D721Med (cell line): Measurements from ENCODE around the gene KCNQ2.

ENCODE experiments used
- DNase-seq: peaks from one replicate; pipeline ENCODE4 v3.0.0; 2011; ENCODE audit warnings: low spot score; ENCODE audit not compliant: insufficient read length
- FAIRE-seq: peaks from 2 replicates; lab custom pipeline; 2011; peaks lifted over from hg19 to GRCh38; lab: Jason Lieb, UNC
- TF ChIP-seq, protein P1 (sequence below): IDR thresholded peaks from 2 replicates; pipeline ENCODE4 v1.5.1; 2012; ENCODE audit warnings: mild to moderate bottlenecking, control low read depth; ENCODE audit not compliant: insufficient read depth; ENCODE audit errors: missing control alignments

KCNQ2 gene

DNA sequence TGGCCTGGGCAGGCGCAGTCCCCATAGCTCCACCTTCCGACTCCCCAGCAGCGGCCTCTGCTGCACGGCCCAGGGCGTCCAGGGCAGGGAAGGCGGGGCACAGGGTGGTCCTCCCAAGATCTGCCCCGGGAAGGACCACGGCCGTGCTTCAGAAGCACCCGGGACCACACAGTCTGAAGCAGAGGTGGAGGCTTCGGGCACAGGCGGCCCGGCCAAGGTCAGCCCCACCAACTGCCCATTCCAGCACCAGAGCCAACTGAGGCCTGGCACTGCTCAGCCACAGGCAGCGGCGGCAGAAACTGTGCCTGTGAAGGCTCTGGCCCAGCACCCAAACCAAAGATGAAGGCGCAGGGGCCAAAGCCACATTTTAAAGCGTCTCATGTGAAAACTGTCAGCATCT lies 20.6 kb downstream of the KCNQ2 start:
- DNase-seq (no peak), FAIRE-seq (no peak)
- TF ChIP-seq, protein P1, sequence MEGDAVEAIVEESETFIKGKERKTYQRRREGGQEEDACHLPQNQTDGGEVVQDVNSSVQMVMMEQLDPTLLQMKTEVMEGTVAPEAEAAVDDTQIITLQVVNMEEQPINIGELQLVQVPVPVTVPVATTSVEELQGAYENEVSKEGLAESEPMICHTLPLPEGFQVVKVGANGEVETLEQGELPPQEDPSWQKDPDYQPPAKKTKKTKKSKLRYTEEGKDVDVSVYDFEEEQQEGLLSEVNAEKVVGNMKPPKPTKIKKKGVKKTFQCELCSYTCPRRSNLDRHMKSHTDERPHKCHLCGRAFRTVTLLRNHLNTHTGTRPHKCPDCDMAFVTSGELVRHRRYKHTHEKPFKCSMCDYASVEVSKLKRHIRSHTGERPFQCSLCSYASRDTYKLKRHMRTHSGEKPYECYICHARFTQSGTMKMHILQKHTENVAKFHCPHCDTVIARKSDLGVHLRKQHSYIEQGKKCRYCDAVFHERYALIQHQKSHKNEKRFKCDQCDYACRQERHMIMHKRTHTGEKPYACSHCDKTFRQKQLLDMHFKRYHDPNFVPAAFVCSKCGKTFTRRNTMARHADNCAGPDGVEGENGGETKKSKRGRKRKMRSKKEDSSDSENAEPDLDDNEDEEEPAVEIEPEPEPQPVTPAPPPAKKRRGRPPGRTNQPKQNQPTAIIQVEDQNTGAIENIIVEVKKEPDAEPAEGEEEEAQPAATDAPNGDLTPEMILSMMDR = no peak

DNA sequence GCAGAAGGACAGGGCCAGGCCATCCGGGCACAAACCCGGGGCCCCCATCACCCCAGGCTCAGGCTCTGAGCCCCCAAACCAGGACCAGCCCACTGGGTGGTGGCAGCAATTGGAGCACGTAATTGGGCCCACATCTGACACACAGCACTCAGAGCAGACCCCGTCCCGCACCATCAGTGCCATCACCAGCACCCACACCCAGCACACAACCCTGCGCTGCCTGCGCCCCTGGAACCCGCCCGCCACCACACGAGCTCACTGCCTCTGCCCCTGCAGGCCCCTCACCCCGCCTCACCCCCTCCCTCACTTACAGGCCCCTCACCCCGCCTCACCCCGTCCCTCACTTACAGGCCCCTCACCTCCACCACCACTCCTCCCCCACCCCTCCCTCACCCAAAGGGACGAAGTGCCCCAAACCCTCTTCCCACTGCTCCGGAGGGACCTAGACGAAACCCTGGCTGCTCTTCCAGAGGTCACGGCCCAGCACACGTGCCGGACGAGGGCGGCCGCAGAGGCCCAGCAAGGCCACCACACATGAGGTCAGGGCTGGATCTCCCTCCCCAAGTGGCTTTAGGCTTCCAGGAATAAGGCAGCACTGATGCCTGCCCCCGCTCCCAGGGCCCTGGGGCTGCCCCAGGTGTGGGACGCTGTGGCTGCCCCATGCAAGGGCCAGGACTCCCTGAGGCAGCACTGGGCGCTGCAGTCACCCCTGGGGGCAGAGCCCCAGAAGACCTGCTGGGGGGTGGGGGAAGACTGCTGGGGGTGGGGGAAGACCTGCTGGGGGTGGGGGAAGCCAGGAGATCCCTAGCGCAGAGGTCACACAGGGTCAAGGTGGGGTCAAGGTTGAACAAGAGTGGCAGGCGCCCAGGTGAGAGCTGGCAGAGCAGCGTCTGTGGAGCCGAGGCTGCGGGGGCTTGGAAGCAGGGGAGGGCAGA lies 22.4 kb downstream of the KCNQ2 start:
- TF ChIP-seq, protein P1 = no peak
- FAIRE-seq (no peak), DNase-seq (no peak)

DNA sequence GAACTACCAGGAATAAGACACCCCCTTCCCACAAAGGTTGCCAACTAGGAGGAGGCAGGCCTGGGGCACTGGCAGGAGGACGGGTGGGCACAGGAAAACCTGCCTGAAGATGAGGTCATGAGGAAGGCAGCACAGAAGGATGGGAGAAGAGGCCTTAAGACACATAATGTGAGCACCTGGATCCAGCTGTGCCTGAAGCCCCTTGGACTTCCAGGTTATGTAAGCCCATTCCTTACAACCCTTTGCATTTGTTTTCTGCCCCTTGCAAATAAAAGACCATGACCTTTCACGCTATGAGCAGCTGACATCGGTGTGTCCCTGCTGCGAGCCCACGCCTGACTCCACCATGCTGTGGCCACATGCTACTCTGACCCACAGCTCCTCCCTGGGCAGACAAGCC lies 23.4 kb downstream of the KCNQ2 start:
- FAIRE-seq = no peak
- DNase-seq = no peak
- TF ChIP-seq, protein P1 = no peak

DNA sequence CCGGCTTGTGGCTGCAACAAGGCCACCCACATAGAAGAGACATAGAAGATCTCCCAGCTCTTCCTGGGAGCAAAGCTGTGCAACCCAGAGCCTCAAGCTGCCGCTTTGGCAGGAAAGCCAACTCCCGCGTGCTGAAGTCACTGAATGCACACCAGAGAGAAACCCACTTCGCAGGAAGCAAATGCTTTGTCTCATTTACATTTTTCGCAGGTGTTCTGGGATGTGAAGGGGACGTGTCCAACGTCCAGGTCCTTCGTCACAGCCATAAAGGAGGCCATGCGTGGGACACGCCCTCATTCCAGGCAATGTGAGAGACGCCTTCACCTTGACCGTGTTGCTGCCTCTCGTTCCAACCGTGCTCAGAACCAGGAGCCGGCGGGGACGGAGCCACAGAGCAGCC lies 24.4 kb downstream of the KCNQ2 start:
- no peak for DNase-seq
- TF ChIP-seq, protein P1 = no peak
- FAIRE-seq = no peak

DNA sequence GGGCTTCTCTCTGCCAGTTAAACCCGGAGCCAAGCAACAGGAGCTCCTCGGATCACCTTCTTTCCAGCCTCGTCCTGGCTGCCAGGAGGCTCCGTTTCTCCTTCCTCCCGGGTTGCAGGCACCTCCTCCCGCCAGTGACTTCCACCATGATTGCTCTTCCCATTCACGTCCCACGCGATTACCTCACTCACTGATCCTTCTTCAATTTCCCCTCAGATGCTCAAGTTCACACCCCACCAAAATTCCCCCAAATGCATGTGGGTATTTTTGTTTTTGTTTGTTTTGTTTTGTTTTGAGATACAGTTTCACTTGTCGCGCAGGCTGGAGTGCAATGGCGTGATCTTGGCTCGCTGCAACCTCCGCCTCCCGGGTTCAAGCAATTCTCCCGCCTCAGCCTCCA lies 25.1 kb downstream of the KCNQ2 start:
- FAIRE-seq (no peak), DNase-seq (no peak)
- TF ChIP-seq, protein P1 = no peak

DNA sequence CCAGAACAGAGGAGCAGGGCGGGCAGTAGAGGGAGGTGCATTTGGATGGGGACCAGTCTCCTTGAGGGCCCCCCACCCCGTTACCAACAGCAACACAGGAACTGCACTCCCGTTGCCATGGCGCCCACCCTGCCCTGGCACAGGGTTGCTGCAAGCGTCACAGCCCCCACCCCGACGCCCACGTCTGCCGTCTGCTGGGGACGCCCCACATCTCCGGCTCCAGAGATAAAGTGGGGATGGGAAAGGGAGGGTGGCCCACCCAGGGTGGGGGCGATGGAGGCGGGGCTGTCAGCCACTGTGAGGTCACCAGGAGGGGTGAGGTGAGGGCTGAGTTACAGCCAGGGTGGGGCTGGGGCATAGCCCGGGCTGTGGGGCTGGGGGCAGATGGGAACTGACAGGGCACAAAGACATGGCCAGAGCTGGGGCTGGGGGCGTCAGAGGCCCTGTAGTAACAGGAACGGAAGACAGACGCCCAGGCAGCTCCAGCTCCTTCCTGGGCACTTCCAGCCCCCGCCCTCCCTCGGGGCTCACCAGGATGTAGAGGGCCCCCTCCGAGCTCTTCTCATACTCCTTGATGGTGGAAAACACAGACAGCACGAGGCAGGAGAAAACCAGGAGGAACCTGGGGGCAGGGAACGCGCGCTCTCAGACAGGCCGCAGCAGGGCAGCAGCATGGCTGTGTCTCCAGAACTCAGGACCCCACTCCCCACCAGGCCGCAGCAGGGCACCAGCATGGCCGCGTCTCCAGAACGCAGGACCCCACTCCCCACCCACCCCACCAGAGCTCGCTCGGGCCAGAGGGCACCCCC lies 26.0 kb downstream of the KCNQ2 start:
- no peak for DNase-seq
- no peak for FAIRE-seq

More for the DNA sequence above, 26.0 kb downstream of the KCNQ2 start:
- TF ChIP-seq, protein P1 = no peak
